Femur (tissue), 1 donor: Measurements from ENCODE around the gene DEDD.

ENCODE experiments used
- DNase-seq: peaks from one replicate; pipeline ENCODE4 v3.0.0-alpha.2; 2017

Gene DEDD

GRCh38 chr1:161090617-161091016 lies 41.9 kb downstream of the DEDD start:
- DNase-seq: no peak

- DNase-seq: no peak
Measured at GRCh38 chr1:161089938-161090337, 42.5 kb downstream of the DEDD start.

- no peak for DNase-seq
Measured at GRCh38 chr1:161089251-161089924, 43.1 kb downstream of the DEDD start, which contains the start of gene NECTIN4. TSS of gene NECTIN4 (minus strand) at chr1:161089558. CDS start at chr1:161089296, 262 bp downstream.

GRCh38 chr1:161088587-161089110 lies 43.8 kb downstream of the DEDD start:
- DNase-seq: no peak

- no peak for DNase-seq
Measured at GRCh38 chr1:161086457-161086856, 46.0 kb downstream of the DEDD start.

GRCh38 chr1:161085165-161085564 lies 47.3 kb downstream of the DEDD start:
- no peak for DNase-seq

GRCh38 chr1:161084597-161084988 lies 47.9 kb downstream of the DEDD start:
- no peak for DNase-seq

GRCh38 chr1:161083748-161084596 lies 48.5 kb downstream of the DEDD start:
- DNase-seq: no peak

- peak; percentile 43 for DNase-seq
Measured at GRCh38 chr1:161082996-161083747, 49.3 kb downstream of the DEDD start.

GRCh38 chr1:161082483-161082882 lies 50.0 kb downstream of the DEDD start:
- DNase-seq: no peak

GRCh38 chr1:161081519-161081918 lies 50.9 kb downstream of the DEDD start:
- DNase-seq: no peak

GRCh38 chr1:161080441-161081405 lies 51.7 kb downstream of the DEDD start:
- DNase-seq: no peak

- DNase-seq: no peak
Measured at GRCh38 chr1:161079436-161080110, 52.9 kb downstream of the DEDD start.

GRCh38 chr1:161077426-161077825 lies 55.0 kb downstream of the DEDD start:
- DNase-seq: no peak

- DNase-seq: no peak
Measured at GRCh38 chr1:161076410-161076809, 56.1 kb downstream of the DEDD start.

- DNase-seq: no peak
Measured at GRCh38 chr1:161074676-161075368, 57.6 kb downstream of the DEDD start.

- DNase-seq: no peak
Measured at GRCh38 chr1:161073474-161074121, 58.9 kb downstream of the DEDD start.

- no peak for DNase-seq
Measured at GRCh38 chr1:161072751-161073449, 59.6 kb downstream of the DEDD start.

GRCh38 chr1:161071886-161072371 lies 60.5 kb downstream of the DEDD start:
- DNase-seq: peak; percentile 41
